NCI-H128 (cell line): Measurements from ENCODE around the gene SYCP2L.
A peak's percentile ranks its signal among the peaks of the same experiment; 100 is the strongest.
"Not testable (repeated sequence)": the region's sequence is repeated elsewhere in the genome, so short reads cannot be mapped to it uniquely, and the experiment has no call there.

ENCODE experiments used
- DNase-seq: peaks from one replicate; lab custom pipeline; 2025; ENCODE audit not compliant: unreplicated experiment; lab: John Stamatoyannopoulos, UW

The SYCP2L gene

DNA sequence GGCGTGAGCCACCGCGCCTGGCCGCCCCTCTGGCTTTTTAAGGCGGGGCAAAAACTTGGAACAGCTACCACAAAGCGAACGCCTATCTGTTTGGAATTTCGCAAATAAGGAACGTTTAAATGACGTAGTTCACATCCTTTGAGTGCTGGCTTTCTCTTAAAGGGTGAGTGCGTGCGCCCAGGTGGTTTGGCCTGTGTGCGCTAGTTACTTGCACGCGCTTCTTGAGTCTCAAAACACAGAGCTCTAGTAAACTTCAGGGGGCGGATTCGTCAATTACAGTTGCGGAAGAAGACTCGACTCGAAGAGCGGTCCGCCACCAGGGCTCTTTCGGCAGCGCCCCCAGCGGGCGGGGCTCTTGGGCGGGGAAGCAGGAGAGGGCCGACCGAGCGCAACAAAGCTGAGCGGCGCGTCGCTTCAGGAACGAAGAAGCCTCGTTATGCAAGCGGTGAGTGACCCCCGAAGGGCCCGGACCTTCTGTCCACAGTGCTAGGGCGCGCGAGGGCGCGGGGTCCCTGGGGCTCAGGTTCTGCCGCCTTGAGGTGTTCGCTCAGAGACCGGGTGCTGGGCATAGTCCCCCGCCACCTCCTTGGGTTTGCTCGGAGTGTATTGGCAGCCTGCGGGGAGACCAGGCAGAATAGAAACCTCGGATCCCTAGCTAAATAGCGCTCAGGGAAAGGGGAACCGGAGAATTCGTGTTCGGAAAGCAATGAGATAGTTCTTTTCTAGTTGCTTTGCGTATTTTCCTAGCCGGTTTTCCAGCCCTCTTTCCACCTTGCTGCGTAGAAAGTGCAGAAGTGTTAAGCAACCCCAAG lies at the start of gene SYCP2L:
Gene SYCP2L, plus strand, starts transcription at position 362 of the 812 bp plus-strand sequence. Its CDS starts 75 bp downstream, at position 437.
- DNase-seq: no peak

- DNase-seq: no peak
Measured at GRCh38 chr6:10837622-10837994, 49.2 kb upstream of the SYCP2L start.

GRCh38 chr6:10837995-10838793 lies 48.7 kb upstream of the SYCP2L start, which contains the start of gene MAK:
TSS of gene MAK (minus strand) at chr6:10838539. CDS start at chr6:10830648, 7,891 bp downstream.
- peak; percentile 83 for DNase-seq

GRCh38 chr6:10838794-10839333 lies 48.0 kb upstream of the SYCP2L start:
- DNase-seq: no peak

GRCh38 chr6:10843554-10843953 lies 43.3 kb upstream of the SYCP2L start:
- no peak for DNase-seq

DNA sequence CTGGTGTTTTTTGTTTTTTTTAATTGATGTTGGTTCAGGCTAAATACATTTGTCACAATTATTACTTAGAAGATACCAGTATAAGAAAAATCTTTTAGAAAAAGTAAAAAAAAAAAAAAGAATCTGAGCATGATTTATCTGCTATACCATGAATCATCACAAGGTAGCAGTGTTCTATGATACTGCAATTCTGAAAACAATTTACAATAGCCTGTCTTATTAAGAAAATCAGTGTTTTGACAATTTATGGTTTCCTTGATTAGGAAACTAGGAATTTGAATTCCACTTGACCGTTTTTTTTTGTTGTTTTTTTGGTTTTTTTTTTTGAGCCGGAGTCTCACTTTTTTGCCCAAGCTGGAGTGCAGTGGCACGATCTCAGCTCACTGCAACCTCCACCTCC lies 39.2 kb upstream of the SYCP2L start:
- DNase-seq: no peak

DNA sequence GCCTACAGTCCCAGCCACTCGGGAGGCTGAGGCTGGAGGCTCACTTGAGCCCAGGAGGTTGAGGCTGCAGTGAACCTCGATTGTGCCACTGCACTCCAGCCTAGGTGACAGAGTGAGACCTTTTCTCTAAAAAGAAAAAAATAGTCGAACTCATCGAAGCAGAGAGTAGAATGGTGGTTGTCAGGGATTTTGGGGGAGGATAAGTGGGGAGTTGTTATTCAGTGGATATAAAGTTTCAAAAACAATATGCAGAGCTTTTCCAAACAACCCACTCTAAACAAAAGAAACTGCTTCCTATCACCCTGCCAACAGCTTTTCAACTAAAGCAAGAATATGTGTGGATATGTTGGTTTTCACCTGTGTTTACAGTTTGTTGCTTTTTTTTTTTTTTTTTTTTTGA lies 37.0 kb upstream of the SYCP2L start:
- DNase-seq: no peak

- no peak for DNase-seq
Measured at GRCh38 chr6:10850728-10851127, 36.1 kb upstream of the SYCP2L start.

DNA sequence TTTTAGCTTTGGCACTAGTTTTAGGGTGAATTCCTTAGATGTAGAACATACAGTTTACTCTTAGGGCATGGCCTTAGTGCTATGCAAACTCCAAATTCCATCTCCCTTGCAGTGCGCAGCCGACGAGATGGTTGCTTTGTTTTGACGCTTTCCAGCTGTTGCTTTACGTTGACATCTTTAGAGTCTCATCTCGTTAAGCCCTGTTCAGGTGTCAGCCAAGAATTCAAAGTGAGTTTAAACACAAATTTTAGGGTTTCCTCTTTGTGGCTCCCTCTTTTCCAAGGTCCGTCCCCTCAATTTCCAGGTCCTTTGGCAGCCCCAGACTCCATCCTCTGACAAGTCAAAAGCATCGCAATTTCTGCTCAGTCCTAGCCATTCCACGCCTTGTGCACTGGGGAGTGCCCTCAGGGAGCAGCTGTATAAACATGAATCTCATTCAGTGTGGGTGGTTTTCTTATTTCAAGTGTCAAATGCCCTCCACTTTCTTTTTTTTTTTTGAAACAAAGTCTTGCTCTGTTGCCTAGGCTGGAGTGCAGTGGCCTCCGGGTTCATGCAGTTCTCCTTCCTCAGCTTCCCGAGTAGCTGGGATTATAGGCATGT lies 34.4 kb upstream of the SYCP2L start:
- no peak for DNase-seq

DNA sequence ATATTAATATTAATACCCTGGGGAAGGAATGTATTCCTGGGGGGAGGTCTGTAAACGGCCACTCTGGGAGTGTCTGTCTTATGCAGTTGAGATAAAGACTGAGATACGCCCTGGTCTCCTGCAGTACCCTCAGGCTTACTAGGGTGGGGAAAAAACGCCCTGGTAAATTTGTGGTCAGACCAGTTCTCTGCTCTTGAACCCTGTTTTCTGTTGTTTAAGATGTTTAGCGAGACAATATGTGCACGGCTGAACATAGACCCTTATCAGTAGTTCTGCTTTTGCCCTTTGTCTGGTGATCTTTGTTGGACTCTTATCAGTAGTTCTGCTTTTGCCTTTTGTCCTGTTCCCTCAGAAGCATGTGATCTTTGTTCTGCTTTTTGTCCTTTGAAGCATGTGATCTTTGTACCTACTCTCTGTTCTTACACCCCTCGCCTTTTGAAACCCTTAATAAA lies 33.0 kb upstream of the SYCP2L start:
- not testable (repeated sequence) for DNase-seq

DNA sequence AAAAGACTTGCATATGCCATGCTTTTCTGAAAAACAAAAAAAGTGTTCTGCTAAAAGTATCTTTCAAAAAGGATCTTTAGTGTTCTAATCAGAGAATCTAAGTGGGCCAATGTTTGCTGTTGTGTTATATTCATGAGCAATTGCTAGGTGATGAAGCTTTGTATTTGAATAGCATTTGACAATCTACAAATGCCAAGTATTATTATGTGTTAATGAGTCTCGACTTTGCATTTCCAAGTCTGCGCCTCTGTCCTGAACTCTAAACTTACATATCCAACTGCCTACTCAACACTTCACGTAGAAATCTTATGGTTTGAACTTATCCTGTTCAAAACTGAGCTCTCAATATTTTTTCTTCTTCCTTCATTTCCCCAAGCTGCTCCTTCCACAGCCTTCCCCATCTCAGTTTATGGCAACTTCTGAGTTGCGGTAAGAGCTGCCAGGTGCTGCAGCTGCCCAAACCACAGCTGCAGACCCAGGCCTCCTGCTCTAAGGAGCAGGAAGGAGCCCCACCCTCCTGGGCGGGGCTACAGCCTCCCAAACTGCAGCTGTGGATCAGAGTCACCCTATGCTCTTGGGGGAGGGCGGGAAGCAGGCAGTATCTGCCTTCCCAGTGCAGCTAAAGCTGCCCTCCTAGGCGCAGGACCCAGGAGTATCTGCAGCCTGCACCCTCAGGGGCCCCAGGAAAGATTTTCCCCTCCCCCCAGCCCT lies 31.8 kb upstream of the SYCP2L start:
- no peak for DNase-seq

- no peak for DNase-seq
Measured at GRCh38 chr6:10857259-10857658, 29.6 kb upstream of the SYCP2L start.

DNA sequence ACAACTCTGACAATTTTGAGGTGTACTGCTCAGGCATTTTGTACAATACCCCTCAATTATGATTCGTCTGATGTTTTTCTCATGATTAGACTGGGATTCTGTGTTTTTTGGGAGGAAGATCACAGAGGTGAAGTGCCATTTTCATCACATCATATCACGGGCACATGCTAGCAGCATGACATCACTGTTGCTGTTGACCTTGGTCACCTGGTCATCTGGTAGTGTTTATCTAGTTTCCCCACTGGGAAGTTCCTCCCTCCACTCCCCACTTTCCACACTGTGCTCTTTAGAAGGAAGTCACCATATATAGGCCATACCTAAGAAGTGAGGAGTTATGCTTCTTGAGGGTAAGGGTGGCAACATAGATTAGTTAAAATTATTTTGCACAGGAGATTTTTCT lies 25.8 kb upstream of the SYCP2L start:
- DNase-seq: no peak

DNA sequence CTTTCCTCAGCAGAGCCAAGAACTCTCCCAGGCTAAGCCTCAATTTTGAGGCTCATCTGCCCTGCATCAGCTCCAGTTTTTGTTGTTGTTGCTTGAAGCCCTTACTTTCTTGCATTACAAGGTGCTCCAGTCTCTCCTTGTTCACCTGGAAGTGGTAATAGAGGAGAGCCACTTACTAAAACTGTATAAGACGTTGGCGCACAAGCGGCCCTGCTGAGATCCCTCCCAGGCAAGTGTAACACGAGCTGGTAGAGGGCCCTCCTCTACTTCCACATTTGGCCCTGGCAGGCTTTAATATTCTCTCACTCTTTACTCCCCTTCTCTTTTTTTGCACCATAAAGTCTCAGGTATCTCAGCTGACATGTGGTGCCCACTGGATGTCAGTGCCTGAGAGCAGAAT lies 24.5 kb upstream of the SYCP2L start:
- peak; percentile 16 for DNase-seq

DNA sequence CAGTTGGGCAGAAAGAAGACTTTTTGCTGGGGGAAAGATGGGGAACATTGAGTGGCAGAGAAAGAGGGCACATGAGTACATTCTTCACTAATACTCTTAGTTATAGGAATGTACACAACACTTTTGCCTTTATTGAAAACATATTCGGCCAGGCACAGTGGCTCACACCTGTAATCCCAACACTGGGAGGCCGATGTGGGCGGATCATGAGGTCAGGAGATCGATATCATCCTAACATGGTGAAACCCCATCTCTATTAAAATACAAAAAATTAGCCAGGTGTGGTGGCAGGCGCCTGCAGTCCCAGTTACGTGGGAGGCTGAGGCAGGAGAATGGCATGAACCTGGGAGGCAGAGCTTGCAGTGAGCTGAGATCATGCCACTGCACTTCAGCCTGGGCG lies 23.8 kb upstream of the SYCP2L start:
- not testable (repeated sequence) for DNase-seq

GRCh38 chr6:10866709-10867108 lies 20.1 kb upstream of the SYCP2L start:
- not testable (repeated sequence) for DNase-seq

GRCh38 chr6:10867952-10868351 lies 18.9 kb upstream of the SYCP2L start:
- DNase-seq: no peak

DNA sequence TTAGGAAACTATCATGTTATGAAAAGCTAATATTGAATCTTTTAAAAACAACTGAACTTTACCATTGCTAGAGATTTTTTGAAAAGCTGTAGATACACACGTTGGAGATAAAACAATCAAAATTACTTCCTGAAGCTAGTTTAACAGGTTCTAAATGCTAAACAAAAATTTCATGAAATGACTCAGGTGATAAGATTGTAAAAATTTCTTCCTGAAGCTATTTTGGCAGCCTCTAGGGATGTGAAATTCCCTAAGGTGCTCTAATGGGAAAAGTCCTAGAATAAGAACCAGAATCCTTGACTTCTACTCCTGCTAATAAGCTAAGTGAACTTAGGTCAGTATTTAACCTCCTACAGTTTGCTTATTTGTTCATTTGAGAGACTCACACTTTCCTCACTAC lies 13.5 kb upstream of the SYCP2L start:
- DNase-seq: no peak

DNA sequence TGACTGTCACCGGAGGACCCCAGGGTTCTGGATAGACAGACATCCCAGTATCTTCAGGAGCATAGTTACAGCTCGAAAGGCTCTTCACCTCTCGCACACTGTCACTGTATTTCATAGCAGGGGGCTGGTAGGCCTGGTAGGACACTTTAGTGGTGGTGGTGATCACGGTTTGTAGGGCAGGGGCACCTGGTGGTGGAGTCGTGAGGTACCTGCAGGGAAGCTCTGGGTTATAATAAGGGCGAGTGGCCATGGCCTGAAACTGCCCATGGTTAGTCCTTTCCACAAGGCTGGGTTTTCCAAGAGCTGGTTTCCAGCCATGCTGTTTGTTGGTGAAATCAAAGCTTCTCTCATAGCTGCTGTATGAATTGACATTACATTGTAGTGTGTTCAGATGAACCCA lies 12.6 kb upstream of the SYCP2L start:
- no peak for DNase-seq

DNA sequence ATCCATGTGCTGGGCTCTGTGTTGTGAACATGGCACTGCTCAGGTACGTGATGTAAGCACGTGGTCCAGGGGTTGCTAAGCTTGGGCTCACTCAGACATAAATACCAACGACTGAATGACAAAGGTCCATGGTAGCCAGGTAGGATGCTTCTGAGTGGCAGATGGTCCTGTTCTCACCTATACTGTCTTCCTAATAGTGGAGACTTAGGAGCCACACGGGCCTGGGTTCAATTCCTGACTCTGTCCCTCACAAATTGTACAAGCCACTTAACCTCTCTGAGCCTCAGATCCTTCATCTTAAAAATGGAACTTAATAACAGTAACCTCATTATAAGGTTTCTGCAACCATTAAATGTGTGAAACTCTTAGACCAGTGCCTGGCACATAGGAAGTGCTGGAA lies 11.8 kb upstream of the SYCP2L start:
- no peak for DNase-seq

DNA sequence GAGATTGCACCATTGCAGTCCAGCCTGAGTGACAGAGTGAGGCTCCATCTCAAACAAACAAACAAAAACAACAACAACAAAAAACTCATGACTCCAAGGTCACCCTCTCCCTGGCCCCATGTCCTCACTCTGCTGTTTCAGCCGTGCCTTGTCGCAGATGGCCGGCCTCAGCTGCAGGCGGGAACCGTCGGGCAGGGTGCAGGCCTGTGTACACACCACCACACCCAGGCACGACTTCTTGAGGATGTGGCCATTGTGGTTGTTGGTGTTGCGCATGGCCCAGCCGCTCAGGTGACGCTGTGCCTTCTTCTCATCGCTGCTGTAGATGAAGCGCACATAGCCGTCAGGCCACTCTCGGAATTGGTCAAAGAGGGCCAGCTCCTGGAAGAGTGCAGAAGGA lies 9.8 kb upstream of the SYCP2L start:
- no peak for DNase-seq
